Endothelial cell of umbilical vein (primary cell): Measurements from ENCODE around the gene RNPEPL1. TPM values are rescaled to one million over a fixed set of nuclear protein-coding genes. Genes with fewer than 3 reads are reported as not detected.

Experiments
- BruUV-seq: library from RNA; stranded (reverse); fragments of 400-500 nt; replicated peaks from 2 replicates; lab custom pipeline; 2021; lab: Mats Ljungman, UMichigan
- CTCF ChIA-PET: fragments of 300-600, 350-600 bp; sonication (Branson Sonifier 250); formaldehyde crosslinking; loops from one replicate; lab custom pipeline; 2021; ENCODE audit warnings: antibody characterized with exemption, inconsistent platforms; lab: Charles Lee
- POLR2A ChIA-PET: fragments of 300-600, 350-600 bp; sonication (Branson Sonifier 250); formaldehyde crosslinking; loops from one replicate; lab custom pipeline; 2021; ENCODE audit warnings: antibody characterized with exemption, inconsistent platforms; lab: Charles Lee
- DNase-seq: peaks from one replicate; pipeline ENCODE4 v3.0.0-alpha.2; 2011; ENCODE audit warnings: low read depth, low spot score
- FAIRE-seq: peaks from 2 replicates; lab custom pipeline; 2011; peaks lifted over from hg19 to GRCh38; lab: Jason Lieb, UNC
- H2AFZ ChIP-seq: 2 replicates; pipeline ENCODE4 v1.6.0; 2012; ENCODE audit warnings: low read depth, low read length, control low read depth, inconsistent platforms
- H3K27ac ChIP-seq: 2 replicates; pipeline ENCODE4 v1.5.1; 2011; ENCODE audit warnings: low read depth, mild to moderate bottlenecking, control low read depth, low read length, moderate library complexity; ENCODE audit not compliant: insufficient read depth
- H3K27me3 ChIP-seq, 2 experiments: 2 replicates each; pipeline versions ENCODE4 v1.6.0 to v1.6.1; 2011; ENCODE audit warnings: low read length in 2 of 2, mixed read lengths in 1 of 2; ENCODE audit not compliant: control insufficient read depth in 2 of 2, insufficient read depth in 2 of 2
- H3K36me3 ChIP-seq, 2 experiments: 2 replicates in 1 of 2; 3 replicates in 1 of 2; pipeline ENCODE4 v1.5.1; 2011; ENCODE audit warnings: low read length in 2 of 2, mild to moderate bottlenecking in 1 of 2, moderate library complexity in 1 of 2; ENCODE audit not compliant: control insufficient read depth in 2 of 2, insufficient read depth in 2 of 2; ENCODE audit errors: extremely low read depth in 1 of 2
- H3K4me1 ChIP-seq: 3 replicates; pipeline ENCODE4 v1.5.1; 2011; ENCODE audit warnings: mild to moderate bottlenecking, low read length; ENCODE audit not compliant: control insufficient read depth, insufficient read depth; ENCODE audit errors: extremely low read depth
- H3K4me2 ChIP-seq: 2 replicates; pipeline ENCODE4 v1.6.1; 2011; ENCODE audit warnings: low read length, control low read depth, mixed read lengths; ENCODE audit not compliant: insufficient read depth
- H3K4me3 ChIP-seq, 3 experiments: fragments of 200-600 bp in 1 of 3; sonication (generic), shearing (Covaris generic) in 1 of 3; replicated peaks in 1 of 3; 2 replicates each; pipeline ENCODE4 v1.5.1; 2011 to 2016; ENCODE audit warnings: control low read depth in 3 of 3, low read length in 3 of 3, mild to moderate bottlenecking in 2 of 3, inconsistent platforms in 1 of 3, low read depth in 1 of 3, moderate library complexity in 1 of 3; ENCODE audit not compliant: insufficient read depth in 1 of 3
- H3K79me2 ChIP-seq: 2 replicates; pipeline ENCODE4 v1.6.0; 2012; ENCODE audit warnings: low read length, inconsistent platforms; ENCODE audit not compliant: control insufficient read depth, insufficient read depth
- H3K9ac ChIP-seq: replicated peaks from 2 replicates; pipeline ENCODE3; 2011; ENCODE audit warnings: low read length, control low read depth; ENCODE audit not compliant: insufficient read depth; ENCODE audit errors: extremely low read depth
- H3K9me1 ChIP-seq: replicated peaks from 3 replicates; pipeline ENCODE4 v1.6.0; 2011; ENCODE audit warnings: mild to moderate bottlenecking, low read length; ENCODE audit not compliant: control insufficient read depth, insufficient read depth; ENCODE audit errors: extremely low read depth
- H3K9me3 ChIP-seq: replicated peaks from 2 replicates; pipeline ENCODE4 v1.5.1; 2012; ENCODE audit warnings: low read length, inconsistent platforms; ENCODE audit not compliant: control insufficient read depth, insufficient read depth
- H4K20me1 ChIP-seq: replicated peaks from 2 replicates; pipeline ENCODE3; 2011; ENCODE audit warnings: mild to moderate bottlenecking, low read length; ENCODE audit not compliant: control insufficient read depth, insufficient read depth; ENCODE audit errors: extremely low read depth
- EZH2 ChIP-seq: IDR thresholded peaks from 2 replicates; pipeline ENCODE4 v1.6.1; 2012; ENCODE audit warnings: borderline replicate concordance, low read depth, mild to moderate bottlenecking, moderate library complexity, low read length, inconsistent platforms; ENCODE audit not compliant: severe bottlenecking
- FOS ChIP-seq: IDR thresholded peaks from 2 replicates; pipeline ENCODE4 v1.6.1; 2011; ENCODE audit warnings: mild to moderate bottlenecking, low read length, moderate library complexity, borderline replicate concordance; ENCODE audit not compliant: insufficient read depth
- GATA2 ChIP-seq: IDR thresholded peaks from 2 replicates; pipeline ENCODE4 v1.7.0; 2011; ENCODE audit warnings: low read depth, mild to moderate bottlenecking, moderate library complexity, mixed read lengths, low read length; ENCODE audit not compliant: insufficient read length, insufficient read depth
- JUN ChIP-seq: IDR thresholded peaks from 2 replicates; pipeline ENCODE4 v1.6.1; 2011; ENCODE audit warnings: borderline replicate concordance, low read depth; ENCODE audit not compliant: insufficient read length, insufficient read depth
- MYC ChIP-seq: IDR thresholded peaks from one replicate; pipeline ENCODE4 v1.6.1; 2011; ENCODE audit warnings: mild to moderate bottlenecking, low read depth, low read length
- POLR2A ChIP-seq: IDR thresholded peaks from 2 replicates; pipeline ENCODE4 v1.6.1; 2012; ENCODE audit warnings: low read depth, mild to moderate bottlenecking, control low read depth, low read length
- POLR2AphosphoS5 ChIP-seq: IDR thresholded peaks from 2 replicates; pipeline ENCODE4 v1.6.1; 2012; ENCODE audit warnings: low read depth, mild to moderate bottlenecking, control low read depth, low read length, moderate library complexity; ENCODE audit not compliant: insufficient read depth
- dilution Hi-C: fragments of 300-500 bp; cut with MboI; formaldehyde crosslinking; loops from one replicate; pipeline ENCODE4 v1.15.0; 2019; ENCODE audit warnings: low sequenced_read_pairs; ENCODE audit not compliant: extremely low pct_ligation_motif_present
- intact Hi-C: fragments of 100-400 bp; cut with micrococcal nuclease; formaldehyde crosslinking; loops from one replicate; pipeline ENCODE4 v1.10.0; 2022
- polyA plus RNA-seq, 4 experiments: library from polyadenylated mRNA; depleted of rRNA in 3 of 4; stranded (reverse) in 3 of 4; unstranded in 1 of 4; fragments of >200 nt; gene quantifications; 2 replicates each; pipeline versions ENCODE4 v1.2.1 to v1.2.3, GENCODE V29; 2011 to 2012; ENCODE audit warnings: missing spikeins in 1 of 4
- total RNA-seq: library from RNA; stranded (reverse); gene quantifications from 2 replicates; pipeline ENCODE4 v1.2.3, GENCODE V29; 2021
- TF ChIP-seq, protein P1 (sequence below): IDR thresholded peaks from 2 replicates; pipeline ENCODE4 v1.6.1; 2011; ENCODE audit not compliant: insufficient read depth, insufficient read length
- TF ChIP-seq, protein P2 (sequence below), 2 donors: IDR thresholded peaks; 1 replicate in 1 of 2; 2 replicates in 1 of 2; pipeline ENCODE4 v1.5.1; 2011; ENCODE audit warnings: low read length in 2 of 2, mild to moderate bottlenecking in 2 of 2, moderate library complexity in 2 of 2, control low read depth in 1 of 2, inconsistent platforms in 1 of 2, low read depth in 1 of 2; ENCODE audit not compliant: insufficient read depth in 1 of 2; ENCODE audit errors: extremely low read depth in 1 of 2

The RNPEPL1 gene
- total and polyA plus RNA-seq, 2 donors (not counting 3 experiments of a cell fraction or from before 2014, with no cell fraction given), result 35.8 to 67.1 TPM

DNA sequence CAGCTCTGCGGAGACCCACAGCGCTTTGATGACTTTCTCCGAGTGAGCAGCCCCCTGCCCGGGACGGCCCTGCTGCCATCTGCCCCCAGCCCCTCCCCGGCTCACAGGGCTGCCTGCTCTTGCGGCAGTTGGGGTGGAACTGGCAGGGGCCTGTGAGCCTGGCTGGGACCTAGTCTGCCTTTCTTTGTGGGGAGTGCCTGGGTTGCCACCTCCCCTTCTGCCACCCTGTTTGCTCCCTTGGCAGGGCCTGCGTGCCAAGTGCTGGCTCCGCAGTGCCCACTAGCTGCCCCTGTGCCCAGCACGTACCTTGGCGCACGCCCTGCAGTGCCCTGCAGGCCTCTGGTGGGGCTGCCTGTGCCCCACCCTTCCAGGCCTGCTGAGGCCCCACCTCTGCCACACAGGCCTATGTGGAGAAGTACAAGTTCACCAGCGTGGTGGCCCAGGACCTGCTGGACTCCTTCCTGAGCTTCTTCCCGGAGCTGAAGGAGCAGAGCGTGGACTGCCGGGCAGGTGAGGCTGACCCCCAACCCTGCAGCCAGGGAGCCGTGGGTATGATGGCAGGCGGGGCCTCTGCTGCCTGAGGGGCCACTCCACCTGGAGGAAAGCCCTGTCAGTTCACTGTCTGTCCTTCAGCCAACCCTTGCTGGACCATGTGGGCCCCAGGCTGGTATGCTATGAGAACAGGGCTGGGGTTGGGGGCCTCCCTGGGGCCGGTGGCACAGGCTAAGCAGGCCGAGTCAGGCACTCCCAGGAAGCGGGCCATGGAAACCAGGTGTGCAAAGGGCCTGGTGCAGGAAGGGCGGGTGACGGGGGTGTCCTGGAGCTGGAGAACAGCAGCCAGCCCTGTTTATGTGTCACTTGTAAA lies 7.0 kb downstream of the RNPEPL1 start:
- ChIA-PET CTCF (no interaction called here), POLR2A (no interaction called here)
- Histone ChIP-seq H3K27ac (no peak overlapping the region), H2AFZ (no peak overlapping the region), H4K20me1 (no peaks in the 10 kb centered on the region), H3K9me3 (no peaks in the 10 kb centered on the region), H3K4me3 (no peak overlapping the region), H3K4me2 (no peak overlapping the region), H3K4me1 (no peaks in the 10 kb centered on the region), H3K9me1 (no peaks in the 10 kb centered on the region), H3K9ac (no peak overlapping the region), H3K27me3 (no peaks in the 10 kb centered on the region), H3K79me2 (peaks cover 6% of the 10 kb centered on the region), H3K36me3 (peaks cover 0 to 30% of the 10 kb centered on the region in 2 experiments)
- intact Hi-C loops, result no loop called here
- dilution Hi-C loops, result no loop called here
- DNase-seq (no peak), FAIRE-seq (no peak)
- no peak for TF ChIP-seq POLR2A
- TF ChIP-seq GATA2, result no peak
- TF ChIP-seq FOS, result no peak
- TF ChIP-seq EZH2, result no peak
- no peak for TF ChIP-seq JUN
- TF ChIP-seq POLR2AphosphoS5, result no peak
- TF ChIP-seq, protein P1, sequence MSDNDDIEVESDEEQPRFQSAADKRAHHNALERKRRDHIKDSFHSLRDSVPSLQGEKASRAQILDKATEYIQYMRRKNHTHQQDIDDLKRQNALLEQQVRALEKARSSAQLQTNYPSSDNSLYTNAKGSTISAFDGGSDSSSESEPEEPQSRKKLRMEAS, result no peak
- TF ChIP-seq, protein P2, sequence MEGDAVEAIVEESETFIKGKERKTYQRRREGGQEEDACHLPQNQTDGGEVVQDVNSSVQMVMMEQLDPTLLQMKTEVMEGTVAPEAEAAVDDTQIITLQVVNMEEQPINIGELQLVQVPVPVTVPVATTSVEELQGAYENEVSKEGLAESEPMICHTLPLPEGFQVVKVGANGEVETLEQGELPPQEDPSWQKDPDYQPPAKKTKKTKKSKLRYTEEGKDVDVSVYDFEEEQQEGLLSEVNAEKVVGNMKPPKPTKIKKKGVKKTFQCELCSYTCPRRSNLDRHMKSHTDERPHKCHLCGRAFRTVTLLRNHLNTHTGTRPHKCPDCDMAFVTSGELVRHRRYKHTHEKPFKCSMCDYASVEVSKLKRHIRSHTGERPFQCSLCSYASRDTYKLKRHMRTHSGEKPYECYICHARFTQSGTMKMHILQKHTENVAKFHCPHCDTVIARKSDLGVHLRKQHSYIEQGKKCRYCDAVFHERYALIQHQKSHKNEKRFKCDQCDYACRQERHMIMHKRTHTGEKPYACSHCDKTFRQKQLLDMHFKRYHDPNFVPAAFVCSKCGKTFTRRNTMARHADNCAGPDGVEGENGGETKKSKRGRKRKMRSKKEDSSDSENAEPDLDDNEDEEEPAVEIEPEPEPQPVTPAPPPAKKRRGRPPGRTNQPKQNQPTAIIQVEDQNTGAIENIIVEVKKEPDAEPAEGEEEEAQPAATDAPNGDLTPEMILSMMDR (IDR thresholded peaks at IDR 0.05; ENCODE audit: extremely low read depth in 1 of 2, insufficient read depth in 1 of 2, low read depth in 1 of 2, low read length in 2 of 2), result no peak
- no peak for TF ChIP-seq MYC
- BruUV-seq, result no TSS peak
